IPS DF 4.7 (cell line): ENCODE measurements around the gene FNBP1L.
"Not testable (repeated sequence)": the region's sequence is repeated elsewhere in the genome, so short reads cannot be mapped to it uniquely, and the experiment has no call there.

ENCODE experiments used
- DNase-seq: peaks from one replicate; pipeline ENCODE4 v3.0.0-alpha.2; 2013; ENCODE audit warnings: low spot score; ENCODE audit errors: extremely low read depth

The FNBP1L gene

GRCh38 chr1:93591291-93591675 lies 143.4 kb downstream of the FNBP1L start:
- not testable (repeated sequence) for DNase-seq

GRCh38 chr1:93591676-93592550 lies 144.0 kb downstream of the FNBP1L start:
- DNase-seq, result no peak

- DNase-seq, result no peak
Observed at GRCh38 chr1:93592551-93592949, 144.6 kb downstream of the FNBP1L start.

- DNase-seq, result no peak
Observed at GRCh38 chr1:93593854-93594602, 146.1 kb downstream of the FNBP1L start.

GRCh38 chr1:93594603-93594880 lies 146.6 kb downstream of the FNBP1L start:
- no peak for DNase-seq

- no peak for DNase-seq
Observed at GRCh38 chr1:93595266-93595665, 147.3 kb downstream of the FNBP1L start.

- no peak for DNase-seq
Observed at GRCh38 chr1:93595743-93596142, 147.8 kb downstream of the FNBP1L start.

- no peak for DNase-seq
Observed at GRCh38 chr1:93596329-93597089, 148.6 kb downstream of the FNBP1L start.

- no peak for DNase-seq
Observed at GRCh38 chr1:93597709-93598108, 149.8 kb downstream of the FNBP1L start.

GRCh38 chr1:93598396-93598795 lies 150.5 kb downstream of the FNBP1L start:
- DNase-seq, result no peak

GRCh38 chr1:93598861-93599439 lies 151.0 kb downstream of the FNBP1L start:
- DNase-seq, result no peak

GRCh38 chr1:93599479-93599878 lies 151.6 kb downstream of the FNBP1L start:
- DNase-seq, result no peak

GRCh38 chr1:93600663-93601062 lies 152.7 kb downstream of the FNBP1L start:
- DNase-seq, result no peak

- DNase-seq, result no peak
Observed at GRCh38 chr1:93601686-93602085, 153.8 kb downstream of the FNBP1L start.

- DNase-seq, result no peak
Observed at GRCh38 chr1:93602101-93602500, 154.2 kb downstream of the FNBP1L start.

GRCh38 chr1:93603106-93603505 lies 155.2 kb downstream of the FNBP1L start:
- no peak for DNase-seq

- no peak for DNase-seq
Observed at GRCh38 chr1:93603601-93604000, 155.7 kb downstream of the FNBP1L start.
